K562 (cell line): ENCODE results near the gene TSPAN18. TPM values are rescaled to one million over a fixed set of nuclear protein-coding genes. Genes with fewer than 3 reads are reported as not detected.

Source experiments
- ATAC-seq: fragments of 200-7000 bp; cut with Tn5 transposase; 3 replicates; pipeline ENCODE4 v1.9.1; 2020; ENCODE audit warnings: moderate library complexity
- BruUV-seq: library from RNA; stranded (reverse); fragments of 400-500 nt; replicated peaks from 2 replicates; lab custom pipeline; 2021; lab: Mats Ljungman, UMichigan
- CTCF ChIA-PET: fragments of 300-600 bp; formaldehyde crosslinking; extraction: SDS; loops from one replicate; lab custom pipeline; 2021; ENCODE audit warnings: low intra/inter-chr PET ratio; lab: Yijun Ruan, JAX
- POLR2A ChIA-PET: fragments of 300-600, 350-650 bp; sonication (Branson Sonifier 250); formaldehyde crosslinking; extraction: SDS; loops from one replicate; lab custom pipeline; 2021; ENCODE audit warnings: antibody characterized with exemption, inconsistent platforms; lab: Yijun Ruan, JAX
- DNase-seq, 4 experiments: peaks; one replicate each; pipeline versions ENCODE4 v3.0.0 to v3.0.0-alpha.2; 2011 to 2018; ENCODE audit warnings: low spot score in 3 of 4, mixed read lengths in 3 of 4; ENCODE audit errors: extremely low read depth in 1 of 4
- FAIRE-seq: peaks from 2 replicates; lab custom pipeline; 2011; peaks lifted over from hg19 to GRCh38; lab: Jason Lieb, UNC
- H2AFZ ChIP-seq: 2 replicates; pipeline ENCODE4 v1.6.0; 2011; ENCODE audit warnings: low read depth, low read length, control low read depth, inconsistent platforms
- H3K27ac ChIP-seq: fragments of 200-600 bp; 3 replicates; pipeline ENCODE4 v1.8.0; 2011; ENCODE audit warnings: low read depth, mild to moderate bottlenecking, control low read depth, inconsistent platforms, low read length, moderate library complexity, mixed read lengths; ENCODE audit errors: extremely low read depth
- H3K27me3 ChIP-seq, 2 experiments: fragments of 300-600 bp in 1 of 2; 2 replicates in 1 of 2; 3 replicates in 1 of 2; pipeline versions ENCODE4 v1.6.0 to v1.8.0; 2011; ENCODE audit warnings: inconsistent platforms in 2 of 2, low read length in 2 of 2, mild to moderate bottlenecking in 1 of 2, mixed read lengths in 1 of 2, moderate library complexity in 1 of 2; ENCODE audit not compliant: control insufficient read depth in 2 of 2, insufficient read depth in 2 of 2
- H3K36me3 ChIP-seq: fragments of 300-600 bp; 3 replicates; pipeline ENCODE4 v1.8.0; 2011; ENCODE audit warnings: mild to moderate bottlenecking, low read length, inconsistent platforms; ENCODE audit not compliant: control insufficient read depth, insufficient read depth
- H3K4me1 ChIP-seq, 2 experiments: fragments of 200-600 bp in 1 of 2; replicated peaks in 1 of 2; 2 replicates in 1 of 2; 3 replicates in 1 of 2; pipeline versions ENCODE4 v1.5.1 to v1.8.0; 2011; ENCODE audit warnings: inconsistent platforms in 2 of 2, low read length in 2 of 2, mild to moderate bottlenecking in 1 of 2, mixed read lengths in 1 of 2, moderate library complexity in 1 of 2; ENCODE audit not compliant: control insufficient read depth in 2 of 2, insufficient read depth in 2 of 2
- H3K4me2 ChIP-seq: 2 replicates; pipeline ENCODE4 v1.6.1; 2011; ENCODE audit warnings: low read length, control low read depth, inconsistent platforms, mixed read lengths; ENCODE audit not compliant: insufficient read depth
- H3K4me3 ChIP-seq: fragments of 200-600 bp; sonication (generic), shearing (Covaris generic); 2 replicates; pipeline ENCODE4 v1.5.1; 2016; ENCODE audit warnings: control low read depth, inconsistent platforms
- H3K79me2 ChIP-seq: fragments of 200-600 bp; 3 replicates; pipeline ENCODE4 v1.8.0; 2011; ENCODE audit warnings: low read length, inconsistent platforms; ENCODE audit not compliant: control insufficient read depth, insufficient read depth
- H3K9ac ChIP-seq, 2 experiments: 2 replicates each; pipeline versions ENCODE4 v1.6.0 to v1.6.1; 2011; ENCODE audit warnings: low read depth in 2 of 2, low read length in 2 of 2, control low read depth in 1 of 2, inconsistent platforms in 1 of 2, mild to moderate bottlenecking in 1 of 2, mixed read lengths in 1 of 2; ENCODE audit not compliant: insufficient read depth in 1 of 2
- H3K9me1 ChIP-seq: one replicate; pipeline ENCODE4 v1.6.0; 2011; ENCODE audit warnings: inconsistent platforms, mild to moderate bottlenecking, low read length, moderate library complexity; ENCODE audit not compliant: control insufficient read depth, insufficient read depth
- H3K9me3 ChIP-seq: replicated peaks from 2 replicates; pipeline ENCODE4 v1.5.1; 2011; ENCODE audit warnings: low read depth, low read length, inconsistent platforms; ENCODE audit not compliant: control insufficient read depth, insufficient read depth
- H4K20me1 ChIP-seq: replicated peaks from 2 replicates; pipeline ENCODE4 v1.6.1; 2011; ENCODE audit warnings: low read length, inconsistent platforms, mixed read lengths; ENCODE audit not compliant: control insufficient read depth, insufficient read depth
- EP400 ChIP-seq: fragments of 450-650 bp; IDR thresholded peaks from 2 replicates; pipeline ENCODE4 v1.6.1; 2017; ENCODE audit warnings: antibody characterized with exemption, mild to moderate bottlenecking, moderate library complexity
- EZH2 ChIP-seq: IDR thresholded peaks from 2 replicates; pipeline ENCODE4 v1.6.1; 2012; ENCODE audit warnings: low read depth, mild to moderate bottlenecking, inconsistent platforms, low read length, borderline replicate concordance
- HDAC2 ChIP-seq: fragments of 450-650 bp; IDR thresholded peaks from 2 replicates; pipeline ENCODE4 v1.6.1; 2016; ENCODE audit warnings: mild to moderate bottlenecking
- NR0B1 ChIP-seq: fragments of 450-650 bp; IDR thresholded peaks from one replicate; pipeline ENCODE4 v1.6.1; 2018; ENCODE audit warnings: mild to moderate bottlenecking, moderate library complexity; ENCODE audit not compliant: partially characterized antibody
- WGBS: fragments of 100-300 bp; shearing (Covaris generic); methylation state at CpG from one replicate; pipeline ENCODE4 v1.1.6; 2016; ENCODE audit warnings: low coverage, mixed read lengths; ENCODE audit not compliant: insufficient coverage; ENCODE audit errors: missing lambda C conversion rate; 5-methylcytosine and 5-hydroxymethylcytosine counted together
- in situ Hi-C: fragments of 300-500 bp; cut with MboI; formaldehyde crosslinking; loops from 4 replicates; pipeline ENCODE4 v1.15.0; 2018; ENCODE audit warnings: inconsistent platforms, mixed read lengths
- intact Hi-C: fragments of 100-400 bp; cut with micrococcal nuclease; formaldehyde crosslinking; loops from 2 replicates; pipeline ENCODE4 v1.14.2; 2022
- polyA plus RNA-seq, 8 experiments: library from polyadenylated mRNA; depleted of rRNA in 4 of 8; stranded (reverse) in 5 of 8; unstranded in 3 of 8; fragments of >200 nt; fragmentation: Nextera tagmentation in 2 of 8; fragmentation: Illumina TruSeq in 1 of 8; extraction: Ambion mirVana in 2 of 8; extraction: Trizol in 1 of 8; gene quantifications; 2 replicates each; pipeline versions ENCODE4 v1.2.1 to v1.2.3, GENCODE V29; 2011 to 2014; ENCODE audit warnings: inconsistent platforms in 1 of 8, missing spikeins in 1 of 8
- total RNA-seq, 7 experiments: library from RNA; depleted of rRNA in 6 of 7; stranded (reverse); fragments of >200 nt in 6 of 7; fragmentation: Illumina TruSeq in 2 of 7; extraction: Trizol in 2 of 7; gene quantifications; 2 replicates each; pipeline versions ENCODE4 v1.2.1 to v1.2.3, GENCODE V29; 2011 to 2021; ENCODE audit warnings: low replicate concordance in 1 of 7

Gene TSPAN18
- total and polyA plus RNA-seq, 9 of the 15 experiments (the other 6 are each of a cell fraction or from before 2014, with no cell fraction given) = 0.17 to 0.35 (median 0.22) TPM; not detected in 4

- no peaks in the 10 kb centered on the region for H3K36me3 ChIP-seq
- H3K79me2 ChIP-seq = no peaks in the 10 kb centered on the region
- H3K9me1 ChIP-seq = no peaks in the 10 kb centered on the region
- no peaks in the 10 kb centered on the region for H3K9me3 ChIP-seq
- H4K20me1 ChIP-seq = peaks cover 12% of the 10 kb centered on the region; the same call in 1 of the 2 replicates
- no peak for FAIRE-seq
- no peak overlapping the region for H3K4me3 ChIP-seq
- H3K27me3 ChIP-seq = peaks cover 0 to 41% of the 10 kb centered on the region in 2 experiments; a peak in 2 of 5 replicates
- no peak overlapping the region for H3K9ac ChIP-seq
- BruUV-seq = no TSS peak
- ATAC-seq = no peak
- DNase-seq = no peak
- H3K4me2 ChIP-seq = no peak overlapping the region
- TF ChIP-seq HDAC2 = no peak
- TF ChIP-seq EP400 = no peak
- no peak for TF ChIP-seq NR0B1
- TF ChIP-seq EZH2 = no peak
- H3K4me1 ChIP-seq = peaks cover 0 to 2% of the 10 kb centered on the region in 2 experiments; a peak in 1 of 5 replicates
- CTCF ChIA-PET = interaction anchor here (2.2 kb wide), 1 partner anchor 179 kb away, joined by 10 read pairs; no protein-coding TSS in a partner anchor
- POLR2A ChIA-PET = interaction anchor here (0.6 kb wide), 2 partner anchors 323 to 711 kb away, joined by 3 to 4 read pairs; no protein-coding TSS in a partner anchor
- intact Hi-C loops (no loop called here), in situ Hi-C loops (loop anchor here (5.0 kb wide), 2 partner anchors 181 to 401 kb away; no protein-coding TSS in a partner anchor)
- no peak overlapping the region for H3K27ac ChIP-seq
- WGBS = 1% methylated on average over 8 of the region's 8 CpGs
- no peak overlapping the region for H2AFZ ChIP-seq
Observed at GRCh38 chr11:44926036-44926435, 199.3 kb downstream of the TSPAN18 start.
